AG04449 (cell line): Measurements from ENCODE around the gene MUC7.

Experiments used
- CTCF ChIA-PET: fragments of 350-600 bp; formaldehyde crosslinking; extraction: SDS; loops from one replicate; lab custom pipeline; 2021; ENCODE audit warnings: antibody characterized with exemption; lab: Yijun Ruan, JAX
- POLR2A ChIA-PET: fragments of 400-600, 350-600 bp; formaldehyde crosslinking; extraction: SDS; loops from one replicate; lab custom pipeline; 2020; ENCODE audit warnings: antibody characterized with exemption, inconsistent platforms; lab: Yijun Ruan, JAX
- DNase-seq: peaks from one replicate; pipeline ENCODE4 v3.0.0-alpha.2; 2010; ENCODE audit warnings: low read depth, low spot score
- H3K4me3 ChIP-seq: 2 replicates; pipeline ENCODE4 v1.5.1; 2011; ENCODE audit warnings: low read depth, mild to moderate bottlenecking, control low read depth, low read length
- CTCF ChIP-seq: IDR thresholded peaks from one replicate; pipeline ENCODE4 v1.5.1; 2011; ENCODE audit warnings: mild to moderate bottlenecking, moderate library complexity, low read length, control low read depth, inconsistent platforms; ENCODE audit not compliant: insufficient read depth; ENCODE audit errors: missing control alignments

MUC7 gene

GRCh38 chr4:70504733-70505132 lies 32.7 kb downstream of the MUC7 start:
- ChIA-PET POLR2A (no interaction called here), CTCF (interaction anchor here (0.6 to 3.0 kb wide), 11 partner anchors 9 to 259 kb away, joined by 3 to 10 read pairs (median 4); no protein-coding TSS in a partner anchor)
- TF ChIP-seq CTCF, result no peak
- DNase-seq, result no peak
- H3K4me3 ChIP-seq, result no peak overlapping the region

- no peak overlapping the region for H3K4me3 ChIP-seq
- CTCF ChIA-PET, result interaction anchor here (0.8 to 3.0 kb wide), 11 partner anchors 9 to 609 kb away, joined by 3 to 10 read pairs (median 4); no protein-coding TSS in a partner anchor
- no peak for DNase-seq
- POLR2A ChIA-PET, result no interaction called here
- peak; percentile 89 for TF ChIP-seq CTCF
These were observed 33.3 kb downstream of the MUC7 start for GRCh38 chr4:70505151-70505748.

- TF ChIP-seq CTCF, result no peak
- no peak for DNase-seq
- POLR2A ChIA-PET, result no interaction called here
- H3K4me3 ChIP-seq, result no peak overlapping the region
- CTCF ChIA-PET, result no interaction called here
These were observed 36.8 kb downstream of the MUC7 start for GRCh38 chr4:70508801-70509200.

- CTCF ChIA-PET, result no interaction called here
- DNase-seq, result no peak
- POLR2A ChIA-PET, result no interaction called here
- no peak for TF ChIP-seq CTCF
- no peak overlapping the region for H3K4me3 ChIP-seq
These were observed 39.4 kb downstream of the MUC7 start for GRCh38 chr4:70511365-70511764.

- no peak for TF ChIP-seq CTCF
- no peak overlapping the region for H3K4me3 ChIP-seq
- DNase-seq, result no peak
- POLR2A ChIA-PET, result no interaction called here
- CTCF ChIA-PET, result interaction anchor here (1.2 kb wide), 1 partner anchor 11 kb away, joined by 3 read pairs; no protein-coding TSS in a partner anchor
These were observed 43.6 kb downstream of the MUC7 start for GRCh38 chr4:70515367-70516250.

GRCh38 chr4:70518269-70518668 lies 46.3 kb downstream of the MUC7 start, which contains the start of gene AMTN:
AMTN (plus strand) TSS chr4:70518569; CDS start chr4:70518778, 209 bp downstream.
- no peak within 1 kb of the TSS for H3K4me3 ChIP-seq
- CTCF ChIA-PET, result no interaction called here
- no peak for TF ChIP-seq CTCF
- POLR2A ChIA-PET, result no interaction called here
- DNase-seq, result no peak
